ENCODE data around the gene CELF2.

DNA sequence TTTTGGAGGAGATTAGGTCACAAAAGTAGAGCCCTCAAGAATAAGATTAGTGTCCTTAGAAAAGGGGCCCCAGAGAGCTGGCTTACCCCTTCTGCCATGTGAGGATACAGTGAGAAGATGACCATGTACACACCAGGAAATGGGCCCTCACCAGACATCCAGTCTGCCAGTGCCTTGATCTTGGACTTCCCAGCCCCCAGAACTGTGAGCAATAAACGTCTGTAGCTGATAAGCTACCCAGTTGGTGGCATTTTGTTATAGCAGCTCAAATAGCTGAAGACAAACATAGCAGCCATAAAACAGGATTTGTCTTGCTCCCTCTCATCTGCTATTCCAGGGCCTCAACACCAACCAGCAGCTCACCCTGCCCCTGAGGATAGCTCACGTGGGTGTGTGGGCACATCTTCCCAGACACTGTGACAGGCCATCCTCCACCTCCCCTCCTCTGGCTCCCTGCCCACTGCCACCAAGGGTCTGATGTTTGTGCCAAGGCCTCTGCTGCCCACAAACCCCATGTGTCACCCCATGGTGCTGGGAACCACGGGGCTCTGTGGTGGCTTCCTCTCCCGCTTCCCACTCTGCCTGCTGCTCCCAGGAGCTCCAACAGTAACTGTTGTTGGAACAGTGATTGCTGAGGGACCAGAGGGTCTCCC is 341.4 kb downstream of the CELF2 start:
- TF ChIP-seq, protein P1, sequence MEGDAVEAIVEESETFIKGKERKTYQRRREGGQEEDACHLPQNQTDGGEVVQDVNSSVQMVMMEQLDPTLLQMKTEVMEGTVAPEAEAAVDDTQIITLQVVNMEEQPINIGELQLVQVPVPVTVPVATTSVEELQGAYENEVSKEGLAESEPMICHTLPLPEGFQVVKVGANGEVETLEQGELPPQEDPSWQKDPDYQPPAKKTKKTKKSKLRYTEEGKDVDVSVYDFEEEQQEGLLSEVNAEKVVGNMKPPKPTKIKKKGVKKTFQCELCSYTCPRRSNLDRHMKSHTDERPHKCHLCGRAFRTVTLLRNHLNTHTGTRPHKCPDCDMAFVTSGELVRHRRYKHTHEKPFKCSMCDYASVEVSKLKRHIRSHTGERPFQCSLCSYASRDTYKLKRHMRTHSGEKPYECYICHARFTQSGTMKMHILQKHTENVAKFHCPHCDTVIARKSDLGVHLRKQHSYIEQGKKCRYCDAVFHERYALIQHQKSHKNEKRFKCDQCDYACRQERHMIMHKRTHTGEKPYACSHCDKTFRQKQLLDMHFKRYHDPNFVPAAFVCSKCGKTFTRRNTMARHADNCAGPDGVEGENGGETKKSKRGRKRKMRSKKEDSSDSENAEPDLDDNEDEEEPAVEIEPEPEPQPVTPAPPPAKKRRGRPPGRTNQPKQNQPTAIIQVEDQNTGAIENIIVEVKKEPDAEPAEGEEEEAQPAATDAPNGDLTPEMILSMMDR (IDR thresholded peaks at IDR 0.05; ENCODE audit: low read depth, low read length), result no peak
- no peak for TF ChIP-seq POLR2A (IDR thresholded peaks at IDR 0.05; ENCODE audit: extremely low read depth, insufficient read length)

All from NB4 (cell line).